H1 (cell line): ENCODE data around the gene ALG9. TPM values are rescaled to one million over a fixed set of nuclear protein-coding genes. Genes with fewer than 3 reads are reported as not detected.

Experiments used
- CTCF ChIA-PET: fragments of 300-600 bp; sonication (Branson Sonifier 250); formaldehyde crosslinking; loops from one replicate; lab custom pipeline; 2021; ENCODE audit not compliant: partially characterized antibody; lab: Charles Lee
- POLR2A ChIA-PET: fragments of 300-600 bp; sonication (Branson Sonifier 250); formaldehyde crosslinking; loops from one replicate; lab custom pipeline; 2021; ENCODE audit warnings: inconsistent platforms; ENCODE audit not compliant: partially characterized antibody; lab: Charles Lee
- DNase-seq, 2 experiments: peaks; one replicate each; pipeline versions ENCODE4 v3.0.0 to v3.0.0-alpha.2; 2010 to 2022; ENCODE audit warnings: low spot score in 2 of 2, low read depth in 1 of 2, mixed read lengths in 1 of 2
- FAIRE-seq: peaks from 2 replicates; lab custom pipeline; 2011; peaks lifted over from hg19 to GRCh38; lab: Jason Lieb, UNC
- H2AFZ ChIP-seq: 2 replicates; pipeline ENCODE4 v1.8.1; 2012; ENCODE audit warnings: low read length, inconsistent platforms
- H2AK5ac ChIP-seq: 2 replicates; pipeline ENCODE4 v1.6.1; 2013; ENCODE audit warnings: low read depth, low read length
- H2BK120ac ChIP-seq: replicated peaks from 2 replicates; pipeline ENCODE3; 2013; ENCODE audit warnings: low read depth, low read length, inconsistent platforms
- H2BK12ac ChIP-seq: 2 replicates; pipeline ENCODE4 v1.6.1; 2013; ENCODE audit warnings: low read depth, low read length
- H2BK15ac ChIP-seq: 2 replicates; pipeline ENCODE4 v1.6.1; 2013; ENCODE audit warnings: low read length
- H2BK20ac ChIP-seq: 2 replicates; pipeline ENCODE4 v1.6.1; 2013; ENCODE audit warnings: low read length
- H2BK5ac ChIP-seq: 2 replicates; pipeline ENCODE4 v1.6.1; 2013; ENCODE audit warnings: low read depth, low read length
- H3K14ac ChIP-seq: 2 replicates; pipeline ENCODE4 v1.6.1; 2013; ENCODE audit warnings: inconsistent platforms; ENCODE audit not compliant: insufficient read length
- H3K18ac ChIP-seq: 2 replicates; pipeline ENCODE4 v1.6.1; 2013; ENCODE audit warnings: low read length; ENCODE audit errors: extremely low read depth
- H3K23ac ChIP-seq: 2 replicates; pipeline ENCODE4 v1.6.1; 2013; ENCODE audit warnings: inconsistent platforms; ENCODE audit not compliant: insufficient read length
- H3K23me2 ChIP-seq: 2 replicates; pipeline ENCODE4 v1.6.1; 2013; ENCODE audit warnings: low read depth, low read length
- H3K27ac ChIP-seq: 2 replicates; pipeline ENCODE4 v1.6.1; 2011; ENCODE audit warnings: low read depth, low read length, inconsistent platforms
- H3K27me3 ChIP-seq, 4 experiments: replicated peaks in 1 of 4; 1 replicate in 1 of 4; 2 replicates in 3 of 4; pipeline versions ENCODE4 v1.6.1 to v1.8.1; 2011 to 2013; ENCODE audit warnings: low read length in 3 of 4, mild to moderate bottlenecking in 3 of 4, inconsistent platforms in 2 of 4, mixed read lengths in 2 of 4, moderate library complexity in 1 of 4; ENCODE audit not compliant: control insufficient read depth in 3 of 4, insufficient read depth in 3 of 4; ENCODE audit errors: extremely low read depth in 1 of 4
- H3K36me3 ChIP-seq, 4 experiments: 2 replicates each; pipeline versions ENCODE4 v1.6.1 to v1.8.1; 2011 to 2013; ENCODE audit warnings: mild to moderate bottlenecking in 4 of 4, low read length in 3 of 4, moderate library complexity in 2 of 4, control low read depth in 1 of 4, inconsistent platforms in 1 of 4; ENCODE audit not compliant: insufficient read depth in 4 of 4, control insufficient read depth in 2 of 4
- H3K4ac ChIP-seq: replicated peaks from 2 replicates; pipeline ENCODE3; 2013; ENCODE audit warnings: low read length, low read depth, mixed read lengths, inconsistent platforms; ENCODE audit not compliant: insufficient read length
- H3K4me1 ChIP-seq, 4 experiments: replicated peaks in 1 of 4; 1 replicate in 1 of 4; 2 replicates in 3 of 4; pipeline versions ENCODE4 v1.6.1 to v1.8.1; 2011 to 2013; ENCODE audit warnings: low read length in 3 of 4, inconsistent platforms in 2 of 4, mixed read lengths in 1 of 4; ENCODE audit not compliant: insufficient read depth in 4 of 4, control insufficient read depth in 3 of 4
- H3K4me2 ChIP-seq, 2 experiments: 2 replicates each; pipeline versions ENCODE4 v1.6.1 to v1.8.1; 2011 to 2013; ENCODE audit warnings: low read depth in 2 of 2, low read length in 2 of 2, control low read depth in 1 of 2, inconsistent platforms in 1 of 2, mild to moderate bottlenecking in 1 of 2; ENCODE audit not compliant: insufficient read depth in 1 of 2
- H3K4me3 ChIP-seq, 4 experiments: fragments of 200-600, 300-600 bp in 1 of 4; sonication (generic), shearing (Covaris generic), sonication (Bioruptor Twin) in 1 of 4; 2 replicates each; pipeline versions ENCODE4 v1.5.1 to v1.8.1; 2011 to 2016; ENCODE audit warnings: low read length in 4 of 4, low read depth in 3 of 4, control low read depth in 2 of 4, inconsistent platforms in 2 of 4, mild to moderate bottlenecking in 2 of 4, mixed read lengths in 1 of 4, moderate library complexity in 1 of 4; ENCODE audit not compliant: insufficient read depth in 2 of 4; ENCODE audit errors: extremely low read depth in 1 of 4
- H3K56ac ChIP-seq: replicated peaks from 2 replicates; pipeline ENCODE3; 2013; ENCODE audit warnings: low read depth, mild to moderate bottlenecking, mixed read lengths, low read length, inconsistent platforms; ENCODE audit not compliant: insufficient read length
- H3K79me1 ChIP-seq: 2 replicates; pipeline ENCODE4 v1.6.1; 2013; ENCODE audit warnings: low read depth, low read length, control low read depth
- H3K79me2 ChIP-seq, 2 experiments: 2 replicates each; pipeline versions ENCODE4 v1.6.1 to v1.8.1; 2012 to 2013; ENCODE audit warnings: low read length in 2 of 2, mild to moderate bottlenecking in 2 of 2, inconsistent platforms in 1 of 2; ENCODE audit not compliant: insufficient read depth in 2 of 2, control insufficient read depth in 1 of 2
- H3K9ac ChIP-seq, 4 experiments: replicated peaks in 1 of 4; 1 replicate in 1 of 4; 2 replicates in 3 of 4; pipeline versions ENCODE4 v1.6.1 to v1.8.1; 2011 to 2013; ENCODE audit warnings: low read depth in 3 of 4, low read length in 3 of 4, control low read depth in 2 of 4, mild to moderate bottlenecking in 2 of 4, moderate library complexity in 2 of 4, inconsistent platforms in 1 of 4; ENCODE audit errors: extremely low read depth in 1 of 4
- H3K9me3 ChIP-seq, 2 experiments: 2 replicates each; pipeline versions ENCODE4 v1.6.1 to v1.8.1; 2012 to 2013; ENCODE audit warnings: mild to moderate bottlenecking in 2 of 2, moderate library complexity in 2 of 2, control low read depth in 1 of 2, inconsistent platforms in 1 of 2, low read depth in 1 of 2, low read length in 1 of 2, mixed read lengths in 1 of 2; ENCODE audit not compliant: insufficient read depth in 2 of 2
- H4K20me1 ChIP-seq, 2 experiments: replicated peaks in 1 of 2; 2 replicates each; pipeline versions ENCODE3 to v1.8.1; 2011 to 2013; ENCODE audit warnings: inconsistent platforms in 2 of 2, low read length in 2 of 2, mild to moderate bottlenecking in 1 of 2; ENCODE audit not compliant: insufficient read depth in 2 of 2, control insufficient read depth in 1 of 2
- H4K5ac ChIP-seq: 2 replicates; pipeline ENCODE4 v1.6.1; 2013; ENCODE audit warnings: low read length, low read depth, mixed read lengths, inconsistent platforms; ENCODE audit not compliant: insufficient read length
- H4K8ac ChIP-seq: 2 replicates; pipeline ENCODE4 v1.8.0; 2013; ENCODE audit warnings: mild to moderate bottlenecking, moderate library complexity, low read length, inconsistent platforms; ENCODE audit not compliant: insufficient read depth; ENCODE audit errors: extremely low read depth
- H4K91ac ChIP-seq: replicated peaks from 2 replicates; pipeline ENCODE3; 2013; ENCODE audit warnings: low read length, mixed read lengths, inconsistent platforms; ENCODE audit not compliant: insufficient read length
- ATF3 ChIP-seq: IDR thresholded peaks from 2 replicates; pipeline ENCODE4 v1.6.1; 2011; ENCODE audit warnings: low read depth, mild to moderate bottlenecking, low read length; ENCODE audit not compliant: insufficient read depth
- EZH2 ChIP-seq: fragments of 200-600 bp; sonication (generic); IDR thresholded peaks from 2 replicates; pipeline ENCODE4 v1.7.1; 2012; ENCODE audit warnings: low read depth, mild to moderate bottlenecking, moderate library complexity, low read length, inconsistent platforms; ENCODE audit not compliant: severe bottlenecking
- NANOG ChIP-seq: IDR thresholded peaks from 2 replicates; pipeline ENCODE4 v1.6.1; 2011; ENCODE audit warnings: low read length, low read depth, mild to moderate bottlenecking, inconsistent platforms; ENCODE audit not compliant: insufficient read depth, poor library complexity, severe bottlenecking
- PHF8 ChIP-seq: fragments of 200-600 bp; sonication (generic); conservative IDR thresholded peaks from 2 replicates; pipeline ENCODE4 v1.7.1; 2012; ENCODE audit warnings: low read depth, mild to moderate bottlenecking, inconsistent platforms, low read length, moderate library complexity
- WGBS, 2 experiments: shearing (Covaris generic) in 1 of 2; methylation state at CpG; one replicate each; pipeline versions ENCODE4 v1.1.6 to v1.1.7; 2013 to 2015; ENCODE audit warnings: low lambda C conversion rate in 2 of 2, mixed read lengths in 2 of 2, inconsistent platforms in 1 of 2, low coverage in 1 of 2, missing lambda C conversion rate in 1 of 2; ENCODE audit not compliant: insufficient replicate concordance in 2 of 2, insufficient coverage in 1 of 2, insufficient read length in 1 of 2; ENCODE audit errors: extremely low coverage in 1 of 2, missing lambda C conversion rate in 1 of 2; 5-methylcytosine and 5-hydroxymethylcytosine counted together
- polyA plus RNA-seq, 7 experiments: library from polyadenylated mRNA; depleted of rRNA in 3 of 7; stranded (reverse) in 5 of 7; unstranded in 2 of 7; fragments of >200 nt in 5 of 7; fragments of 200-250 nt in 2 of 7; gene quantifications; 1 replicate in 5 of 7; 2 replicates in 1 of 7; 4 replicates in 1 of 7; pipeline versions ENCODE4 v1.2.1 to v1.2.3, GENCODE V29; 2011 to 2013; ENCODE audit warnings: missing spikeins in 2 of 7, mixed read lengths in 2 of 7
- total RNA-seq: library from RNA; stranded (reverse); fragmentation: NEBNext Ultra II Directional; extraction: Animal tissue kit (Norgen Biotek cat#: 25700); gene quantifications from 2 replicates; pipeline ENCODE4 v1.2.1, GENCODE V29; 2021

Gene ALG9
- total and polyA plus RNA-seq, 2 of the 8 experiments (the other 6 are each of a cell fraction or from before 2014, with no cell fraction given), result 23.5 to 24.5 TPM

- Histone ChIP-seq H2BK120ac (no peak overlapping the region), H4K91ac (no peak overlapping the region), H3K27me3 (no peaks in the 10 kb centered on the region), H2AFZ (no peak overlapping the region), H3K14ac (no peak overlapping the region), H3K4ac (no peak overlapping the region), H2BK12ac (no peak overlapping the region), H3K36me3 (peaks cover 0 to 6% (median 3%) of the 10 kb centered on the region in 4 experiments; a peak in 3 of 8 replicates), H2BK15ac (no peak overlapping the region), H3K27ac (no peak overlapping the region), H4K5ac (no peak overlapping the region), H2BK5ac (no peak overlapping the region), H2BK20ac (no peak overlapping the region), H3K79me1 (no peaks in the 10 kb centered on the region), H3K23me2 (no peaks in the 10 kb centered on the region), H3K23ac (no peak overlapping the region), H3K18ac (no peak overlapping the region), H3K79me2 (no peaks in the 10 kb centered on the region), H3K9ac (no peak overlapping the region), H3K4me2 (no peak overlapping the region), H3K9me3 (no peaks in the 10 kb centered on the region), H3K4me1 (no peaks in the 10 kb centered on the region), H2AK5ac (no peak overlapping the region), H4K8ac (no peak overlapping the region), H3K4me3 (no peak overlapping the region), H4K20me1 (no peaks in the 10 kb centered on the region), H3K56ac (no peak overlapping the region)
- TF ChIP-seq ATF3, result no peak
- TF ChIP-seq EZH2, result no peak
- no peak for TF ChIP-seq PHF8
- TF ChIP-seq NANOG, result no peak
- FAIRE-seq, result no peak
- ChIA-PET POLR2A (interaction anchor here (0.9 kb wide), 1 partner anchor 21 kb away, joined by 3 read pairs; no protein-coding TSS in a partner anchor), CTCF (interaction anchor here (0.7 to 1.2 kb wide), 3 partner anchors 10 to 199 kb away, joined by 3 read pairs; no protein-coding TSS in a partner anchor)
- 87% methylated on average over 2 of the region's 2 CpGs; no CpG with 5 or more reads in 1 of the 2 experiments for WGBS, 2 experiments
- DNase-seq, result no peak
Observed at GRCh38 chr11:111785886-111786412, 85.4 kb downstream of the ALG9 start.
